Measurements from ENCODE around the gene CD69. TPM values are rescaled to one million over a fixed set of nuclear protein-coding genes. Genes with fewer than 3 reads are reported as not detected.

CD69 gene
- total RNA-seq, 4 donors from 2014 or later = 0.93 to 2.7 (median 1.7) TPM

DNA sequence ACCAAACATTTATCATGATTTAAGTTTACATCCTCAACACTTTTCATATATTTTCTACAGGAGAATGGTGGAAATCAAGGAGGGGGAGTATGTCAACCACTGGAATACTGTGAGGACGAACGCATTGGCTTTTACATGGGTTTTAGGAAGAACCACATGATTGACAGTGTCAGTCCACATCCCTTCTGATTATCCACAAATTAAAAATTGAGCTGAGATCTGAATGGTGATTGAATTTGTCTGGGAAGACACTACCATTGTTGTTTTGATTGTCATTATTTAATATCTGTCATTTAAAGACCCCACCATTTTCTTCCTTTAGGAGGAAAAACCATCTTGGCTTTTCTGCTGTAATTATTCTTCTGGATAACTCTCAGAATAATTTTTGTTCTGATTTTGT is 35.2 kb upstream of the CD69 start:
- H3K9me3 ChIP-seq = no peaks in the 10 kb centered on the region
- WGBS = 98% methylated on average over 2 of the region's 2 CpGs

DNA sequence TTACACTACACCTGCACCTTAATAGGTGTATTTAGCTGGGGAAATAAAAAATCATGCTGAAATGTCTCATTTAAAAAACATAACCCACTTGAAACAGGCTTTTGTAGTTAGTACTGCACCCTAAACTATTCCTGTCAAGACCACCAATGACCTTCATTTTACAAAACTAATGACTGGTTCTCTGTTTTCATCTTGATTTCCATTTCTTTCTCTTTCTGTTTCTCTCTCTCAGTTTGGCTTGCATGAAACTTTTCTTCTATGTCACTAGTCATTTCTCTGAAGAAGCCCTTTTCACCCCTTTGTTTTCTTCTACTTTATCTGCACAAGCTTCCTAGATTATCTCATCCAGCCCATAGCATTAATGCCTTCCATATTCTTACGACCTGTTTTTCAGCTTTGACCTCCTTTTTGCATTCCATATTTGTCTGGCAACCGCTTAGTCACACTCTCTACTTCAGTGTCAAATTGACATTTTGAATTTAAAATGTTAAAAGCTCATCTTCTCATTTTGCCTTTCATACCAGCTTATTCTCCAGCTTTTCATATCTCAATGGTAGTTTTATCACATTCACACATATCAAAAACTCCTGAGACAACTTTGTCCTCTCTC is 33.9 kb upstream of the CD69 start:
- Histone ChIP-seq H3K9me3 (no peaks in the 10 kb centered on the region), H3K27ac (no peak overlapping the region), H3K4me3 (no peak overlapping the region), H3K36me3 (no peaks in the 10 kb centered on the region), H3K27me3 (no peaks in the 10 kb centered on the region), H3K4me1 (no peaks in the 10 kb centered on the region)
- DNase-seq (ENCODE audit: low spot score in 2 of 2) = no peak
- TF ChIP-seq EP300 (IDR thresholded peaks at IDR 0.05) (no peak), CTCF (IDR thresholded peaks at IDR 0.05) (no peak), POLR2A (IDR thresholded peaks at IDR 0.05) (no peak), POLR2AphosphoS5 (IDR thresholded peaks at IDR 0.05) (no peak)
- WGBS = 65% methylated on average over 2 of the region's 2 CpGs

More for the DNA sequence above, 35.2 kb upstream of the CD69 start:
- TF ChIP-seq POLR2A (IDR thresholded peaks at IDR 0.05) (no peak), CTCF (IDR thresholded peaks at IDR 0.05) (no peak), POLR2AphosphoS5 (IDR thresholded peaks at IDR 0.05) (no peak)
- Histone ChIP-seq H3K27me3 (no peaks in the 10 kb centered on the region), H3K27ac (no peak overlapping the region), H3K4me3 (no peak overlapping the region), H3K4me1 (no peaks in the 10 kb centered on the region), H3K36me3 (no peaks in the 10 kb centered on the region)
- DNase-seq (ENCODE audit: low spot score in 2 of 2) = no peak

- Histone ChIP-seq H3K27me3 (no peaks in the 10 kb centered on the region), H3K36me3 (no peaks in the 10 kb centered on the region), H3K4me1 (no peaks in the 10 kb centered on the region), H3K27ac (no peak overlapping the region), H3K9me3 (no peaks in the 10 kb centered on the region), H3K4me3 (no peak overlapping the region)
- DNase-seq (ENCODE audit: low spot score in 2 of 2) = no peak
- TF ChIP-seq POLR2AphosphoS5 (IDR thresholded peaks at IDR 0.05) (no peak), POLR2A (IDR thresholded peaks at IDR 0.05) (no peak), CTCF (IDR thresholded peaks at IDR 0.05) (no peak), EP300 (IDR thresholded peaks at IDR 0.05) (no peak)
- 74% methylated on average over 8 of the region's 8 CpGs for WGBS
Measured at GRCh38 chr12:9793779-9794395, 33.2 kb upstream of the CD69 start.

DNA sequence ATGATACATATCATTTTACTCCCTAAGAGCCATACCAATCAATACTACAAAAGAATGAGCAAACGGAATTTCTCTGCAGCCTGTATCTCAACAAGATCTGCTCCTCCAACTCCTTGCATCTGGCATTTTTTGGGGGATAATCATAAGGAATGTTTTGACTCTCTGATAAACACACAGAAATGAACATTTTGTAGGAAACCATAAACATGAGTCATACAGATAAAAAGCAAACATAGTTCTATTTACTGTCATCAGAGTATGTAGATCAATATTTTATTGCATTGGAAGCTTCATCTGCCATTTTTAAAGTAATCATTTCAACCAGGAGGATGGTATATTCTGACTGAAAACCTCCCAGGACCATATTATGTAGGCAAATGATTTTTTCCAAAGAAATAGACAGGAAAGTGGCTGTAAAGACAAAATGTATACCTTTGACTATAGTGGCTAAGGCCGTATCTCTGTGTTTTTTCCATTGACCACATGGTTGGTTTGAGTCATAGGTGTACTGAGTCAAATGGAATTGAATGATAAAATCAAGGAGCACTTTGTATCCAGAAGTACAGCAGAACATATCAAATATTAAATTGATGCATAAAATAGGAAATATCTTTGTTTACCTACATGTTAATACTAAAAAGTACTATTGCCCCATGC is 32.4 kb upstream of the CD69 start:
- Histone ChIP-seq H3K27me3 (no peaks in the 10 kb centered on the region), H3K27ac (no peak overlapping the region), H3K9me3 (no peaks in the 10 kb centered on the region), H3K4me1 (no peaks in the 10 kb centered on the region), H3K4me3 (no peak overlapping the region), H3K36me3 (no peaks in the 10 kb centered on the region)
- DNase-seq (ENCODE audit: low spot score in 2 of 2) = no peak
- TF ChIP-seq POLR2A (IDR thresholded peaks at IDR 0.05) (no peak), EP300 (IDR thresholded peaks at IDR 0.05) (no peak), POLR2AphosphoS5 (IDR thresholded peaks at IDR 0.05) (no peak), CTCF (IDR thresholded peaks at IDR 0.05) (no peak)
- 90% methylated on average over 2 of the region's 2 CpGs for WGBS

DNA sequence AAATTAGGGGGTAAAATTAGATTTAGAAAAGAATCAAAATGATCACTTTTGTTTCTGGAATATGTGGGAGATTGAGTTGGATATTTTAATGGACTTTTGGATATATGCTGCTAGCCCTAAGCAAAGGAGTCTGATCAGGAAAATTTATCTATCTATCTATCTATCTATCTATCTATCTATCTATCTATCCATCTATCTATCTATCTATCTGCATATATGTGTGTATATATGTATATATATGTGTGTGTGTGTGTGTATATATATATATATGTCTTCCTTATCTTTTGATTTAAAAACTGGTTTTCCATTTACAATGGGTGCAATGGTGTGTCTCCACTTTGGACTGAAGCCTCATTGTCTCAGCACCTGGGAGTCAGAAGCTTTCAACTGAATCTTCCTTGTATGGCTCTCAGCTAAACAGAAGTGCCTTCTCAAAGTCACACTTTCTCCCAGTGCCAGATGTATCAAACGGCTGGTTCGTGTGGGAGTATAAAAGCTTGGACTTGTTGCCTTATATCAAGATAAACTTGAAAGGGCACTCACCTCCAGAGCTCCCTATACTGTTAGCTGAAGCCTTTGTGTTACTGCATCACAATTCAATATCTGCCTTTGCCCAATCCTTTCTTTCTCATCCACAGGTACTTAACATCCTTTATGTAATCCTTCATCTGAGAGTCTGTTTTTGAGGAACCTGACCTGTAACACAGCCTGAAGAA is 31.6 kb upstream of the CD69 start:
- H3K4me1 ChIP-seq = no peaks in the 10 kb centered on the region
- TF ChIP-seq EP300 (IDR thresholded peaks at IDR 0.05) = no peak
- no peak for TF ChIP-seq POLR2A (IDR thresholded peaks at IDR 0.05)
- no peak for TF ChIP-seq POLR2AphosphoS5 (IDR thresholded peaks at IDR 0.05)
- TF ChIP-seq CTCF (IDR thresholded peaks at IDR 0.05) = no peak
- DNase-seq (ENCODE audit: low spot score in 2 of 2) = no peak
- no peak overlapping the region for H3K27ac ChIP-seq
- no peaks in the 10 kb centered on the region for H3K36me3 ChIP-seq
- H3K4me3 ChIP-seq = no peak overlapping the region
- 32% methylated on average over 2 of the region's 2 CpGs for WGBS
- no peaks in the 10 kb centered on the region for H3K9me3 ChIP-seq
- no peaks in the 10 kb centered on the region for H3K27me3 ChIP-seq
